ENCODE results near the gene EIF4H. TPM values are rescaled to one million over a fixed set of nuclear protein-coding genes. Genes with fewer than 3 reads are reported as not detected.

The EIF4H gene
- total RNA-seq, 1 experiment from 2014 or later, result 318 TPM

- POLR2A ChIA-PET, result no interaction called here
- no TSS peak for BruUV-seq (replicated peaks)
- ATAC-seq (no peak), DNase-seq (ENCODE audit: low read depth, low spot score) (no peak)
- Histone ChIP-seq H3K4me3 (ENCODE audit: low read depth in 2 of 2, low read length in 2 of 2) (no peak overlapping the region), H3K27me3 (ENCODE audit: control insufficient read depth, insufficient read depth, low read length) (no peaks in the 10 kb centered on the region), H3K27ac (ENCODE audit: low read length) (no peak overlapping the region), H3K9me3 (ENCODE audit: control insufficient read depth, insufficient read depth, low read depth, low read length) (no peaks in the 10 kb centered on the region), H3K36me3 (ENCODE audit: control insufficient read depth, insufficient read depth, low read length) (peaks cover 11% of the 10 kb centered on the region), H3K4me1 (ENCODE audit: control insufficient read depth, insufficient read depth, low read length) (peaks cover 46% of the 10 kb centered on the region)
- CTCF ChIA-PET, result no interaction called here
- no peak for TF ChIP-seq REST (IDR thresholded peaks at IDR 0.05; ENCODE audit: insufficient read depth in 1 of 2, low read depth in 2 of 2, low read length in 1 of 2)
- TF ChIP-seq TCF7L2 (IDR thresholded peaks at IDR 0.05; ENCODE audit: low read depth, low read length), result no peak
- TF ChIP-seq CTCF (IDR thresholded peaks at IDR 0.05), result no peak
- no peak for TF ChIP-seq SIN3A (IDR thresholded peaks at IDR 0.05; ENCODE audit: borderline replicate concordance, insufficient read depth, low read depth, low read length)
- no peak for TF ChIP-seq POLR2AphosphoS5 (IDR thresholded peaks at IDR 0.05; ENCODE audit: low read depth, low read length)
- in situ Hi-C loops (cut with HindIII; ENCODE audit: low pct_unique_long_range_greater_than_20kb, low sequenced_read_pairs), result no loop called here
- intact Hi-C loops (cut with micrococcal nuclease; ENCODE audit: unreplicated experiment), result loop anchor here (10.0 kb wide), 1 partner anchor 105 kb away; no protein-coding TSS in a partner anchor
Measured at GRCh38 chr7:74179935-74180604, 5.9 kb downstream of the EIF4H start.

GRCh38 chr7:74180866-74181265, 6.7 kb downstream of the EIF4H start:
- H3K36me3 ChIP-seq (ENCODE audit: control insufficient read depth, insufficient read depth, low read length), result peaks cover 3% of the 10 kb centered on the region; the same call in 1 of the 2 replicates
- CTCF ChIA-PET, result no interaction called here

More at GRCh38 chr7:74180866-74181265, 6.7 kb downstream of the EIF4H start:
- intact Hi-C loops (cut with micrococcal nuclease; ENCODE audit: unreplicated experiment) (no loop called here), in situ Hi-C loops (cut with HindIII; ENCODE audit: low pct_unique_long_range_greater_than_20kb, low sequenced_read_pairs) (no loop called here)
- POLR2A ChIA-PET, result no interaction called here
- no peaks in the 10 kb centered on the region for H3K9me3 ChIP-seq (ENCODE audit: control insufficient read depth, insufficient read depth, low read depth, low read length)
- peaks cover 48% of the 10 kb centered on the region for H3K4me1 ChIP-seq (ENCODE audit: control insufficient read depth, insufficient read depth, low read length)
- BruUV-seq (replicated peaks), result no TSS peak
- ATAC-seq (no peak), DNase-seq (ENCODE audit: low read depth, low spot score) (no peak)
- TF ChIP-seq REST (IDR thresholded peaks at IDR 0.05; ENCODE audit: insufficient read depth in 1 of 2, low read depth in 2 of 2, low read length in 1 of 2) (no peak), SIN3A (IDR thresholded peaks at IDR 0.05; ENCODE audit: borderline replicate concordance, insufficient read depth, low read depth, low read length) (no peak), POLR2AphosphoS5 (IDR thresholded peaks at IDR 0.05; ENCODE audit: low read depth, low read length) (no peak), TCF7L2 (IDR thresholded peaks at IDR 0.05; ENCODE audit: low read depth, low read length) (no peak), CTCF (IDR thresholded peaks at IDR 0.05) (no peak)
- no peak overlapping the region for H3K27ac ChIP-seq (ENCODE audit: low read length)
- H3K4me3 ChIP-seq (ENCODE audit: low read depth in 2 of 2, low read length in 2 of 2), result no peak overlapping the region
- no peaks in the 10 kb centered on the region for H3K27me3 ChIP-seq (ENCODE audit: control insufficient read depth, insufficient read depth, low read length)

Measured in Panc1 (cell line).